D721Med (cell line): ENCODE measurements around the gene CHST11.
"Not testable (repeated sequence)": the region's sequence is repeated elsewhere in the genome, so short reads cannot be mapped to it uniquely, and the experiment has no call there.

Experiments
- DNase-seq: peaks from one replicate; pipeline ENCODE4 v3.0.0; 2011; ENCODE audit warnings: low spot score; ENCODE audit not compliant: insufficient read length
- FAIRE-seq: peaks from 2 replicates; lab custom pipeline; 2011; peaks lifted over from hg19 to GRCh38; lab: Jason Lieb, UNC
- TF ChIP-seq, protein P1 (sequence below): IDR thresholded peaks from 2 replicates; pipeline ENCODE4 v1.5.1; 2012; ENCODE audit warnings: mild to moderate bottlenecking, control low read depth; ENCODE audit not compliant: insufficient read depth; ENCODE audit errors: missing control alignments

The CHST11 gene

DNA sequence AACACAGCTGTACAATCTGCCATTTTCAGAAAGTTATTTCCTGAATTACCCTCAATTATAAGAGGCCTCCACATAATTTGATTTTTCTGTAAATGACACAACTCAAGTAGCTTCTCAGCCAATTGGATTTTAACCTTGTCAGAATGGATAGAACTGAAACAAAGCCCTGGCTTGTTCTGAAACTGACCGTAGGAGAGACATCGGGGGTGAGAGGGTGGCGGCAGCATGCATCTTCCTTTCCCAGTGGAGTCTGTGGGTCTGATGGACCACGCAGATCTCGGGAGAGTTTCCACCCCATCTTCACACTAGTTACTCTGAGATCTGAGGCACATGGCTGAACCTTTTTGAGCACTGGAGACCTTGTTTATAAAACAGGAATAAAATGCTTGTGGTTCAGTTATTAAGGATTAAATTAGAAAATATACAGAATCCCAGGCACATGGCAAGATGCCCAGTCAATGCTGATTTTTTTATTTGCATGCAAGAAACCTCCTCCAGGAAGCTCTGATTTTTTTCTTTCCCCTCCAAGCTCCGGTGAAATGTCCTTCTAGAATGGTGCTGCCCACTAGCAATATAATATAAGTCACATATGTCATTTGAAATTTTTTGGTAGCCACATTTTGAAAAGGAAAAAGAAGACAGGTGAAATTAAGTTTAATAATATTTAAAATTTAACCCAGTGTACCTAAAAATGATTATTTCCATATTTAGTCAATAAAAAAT lies 153.9 kb downstream of the CHST11 start:
- FAIRE-seq = no peak
- TF ChIP-seq, protein P1, sequence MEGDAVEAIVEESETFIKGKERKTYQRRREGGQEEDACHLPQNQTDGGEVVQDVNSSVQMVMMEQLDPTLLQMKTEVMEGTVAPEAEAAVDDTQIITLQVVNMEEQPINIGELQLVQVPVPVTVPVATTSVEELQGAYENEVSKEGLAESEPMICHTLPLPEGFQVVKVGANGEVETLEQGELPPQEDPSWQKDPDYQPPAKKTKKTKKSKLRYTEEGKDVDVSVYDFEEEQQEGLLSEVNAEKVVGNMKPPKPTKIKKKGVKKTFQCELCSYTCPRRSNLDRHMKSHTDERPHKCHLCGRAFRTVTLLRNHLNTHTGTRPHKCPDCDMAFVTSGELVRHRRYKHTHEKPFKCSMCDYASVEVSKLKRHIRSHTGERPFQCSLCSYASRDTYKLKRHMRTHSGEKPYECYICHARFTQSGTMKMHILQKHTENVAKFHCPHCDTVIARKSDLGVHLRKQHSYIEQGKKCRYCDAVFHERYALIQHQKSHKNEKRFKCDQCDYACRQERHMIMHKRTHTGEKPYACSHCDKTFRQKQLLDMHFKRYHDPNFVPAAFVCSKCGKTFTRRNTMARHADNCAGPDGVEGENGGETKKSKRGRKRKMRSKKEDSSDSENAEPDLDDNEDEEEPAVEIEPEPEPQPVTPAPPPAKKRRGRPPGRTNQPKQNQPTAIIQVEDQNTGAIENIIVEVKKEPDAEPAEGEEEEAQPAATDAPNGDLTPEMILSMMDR = no peak

DNA sequence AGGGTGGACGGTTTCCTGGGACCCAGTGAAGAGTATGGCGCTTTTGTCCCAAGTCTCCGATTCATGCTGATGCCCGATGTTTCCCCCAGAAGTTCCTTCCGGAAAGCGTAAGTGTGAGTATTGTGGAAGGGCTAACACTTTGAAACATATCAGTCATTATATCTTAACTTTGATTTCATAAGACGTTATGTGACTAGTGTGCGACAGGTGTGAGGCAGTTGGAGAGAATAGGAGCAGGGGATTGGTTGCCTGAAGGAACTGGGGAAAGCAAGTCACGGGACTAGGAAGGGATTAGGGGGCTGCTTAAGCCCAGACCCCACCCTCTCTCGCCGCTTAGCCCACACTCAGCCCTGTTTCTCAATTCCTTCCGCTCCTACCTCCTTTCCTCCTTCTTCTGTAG lies 154.9 kb downstream of the CHST11 start:
- TF ChIP-seq, protein P1 = no peak
- DNase-seq (no peak), FAIRE-seq (no peak)

More for the DNA sequence above, 153.9 kb downstream of the CHST11 start:
- DNase-seq = no peak

DNA sequence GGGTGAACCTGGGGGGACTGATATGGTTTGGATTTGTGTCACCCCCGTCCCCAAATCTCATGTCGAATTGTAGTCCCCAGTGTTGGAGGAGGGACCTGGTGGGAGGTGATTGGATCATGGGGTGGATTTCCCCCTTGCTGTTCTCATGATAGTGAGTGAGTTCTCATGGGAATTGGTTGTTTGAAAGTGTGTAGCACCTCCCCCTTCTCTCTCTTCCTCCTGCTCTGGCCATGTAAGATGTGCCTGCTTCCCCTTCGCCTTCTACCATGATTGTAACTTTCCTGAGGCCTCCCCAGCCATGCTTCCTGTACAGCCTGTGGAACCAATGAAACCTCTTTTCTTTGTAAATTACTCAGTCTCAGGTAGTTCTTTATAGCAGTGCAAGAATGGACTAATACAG lies 156.6 kb downstream of the CHST11 start:
- not testable (repeated sequence) for DNase-seq, FAIRE-seq

DNA sequence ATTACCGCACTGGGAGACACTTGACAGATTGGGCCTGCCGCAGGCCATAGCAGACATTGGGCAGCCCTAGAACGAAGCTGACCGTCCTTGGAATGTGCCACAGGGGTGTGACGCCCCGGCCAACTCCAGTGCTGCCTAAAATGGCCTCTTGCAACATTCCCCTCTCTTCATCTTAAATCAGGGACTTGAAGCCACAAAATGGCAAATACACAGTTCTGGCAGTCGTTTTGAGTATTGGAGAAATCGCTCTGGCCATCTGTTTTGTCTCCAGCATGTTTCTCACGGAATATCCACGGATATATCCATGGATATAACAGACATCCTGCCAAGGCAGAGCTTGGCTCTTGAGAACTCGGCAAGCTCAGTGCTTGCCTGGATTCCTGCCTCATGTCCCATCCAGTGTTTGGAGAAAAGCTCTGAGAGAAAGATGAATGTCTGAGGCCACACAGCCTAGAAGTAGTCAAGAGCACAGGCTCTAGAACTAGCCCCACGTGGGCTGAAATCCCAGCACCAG lies 158.4 kb downstream of the CHST11 start:
- TF ChIP-seq, protein P1 = no peak
- DNase-seq (no peak), FAIRE-seq (no peak)

DNA sequence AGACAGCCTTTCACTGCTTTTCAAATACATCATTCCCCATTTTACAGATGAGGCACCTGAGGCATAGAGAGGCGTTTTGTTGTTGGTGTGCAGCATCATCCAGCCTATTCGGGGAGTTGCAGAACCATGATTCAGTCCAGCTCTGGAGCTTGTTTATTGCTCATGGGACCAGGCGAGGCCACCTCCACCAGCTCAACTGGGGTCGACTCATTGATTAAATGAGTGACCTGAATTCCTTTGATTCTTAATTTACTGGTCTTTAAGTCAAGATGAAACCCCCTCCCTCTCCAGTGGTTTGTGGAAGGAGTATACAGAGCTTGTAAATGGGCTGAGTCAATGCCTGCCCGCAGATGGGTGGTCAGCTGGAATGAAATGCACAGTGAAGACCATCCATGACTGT lies 161.9 kb downstream of the CHST11 start:
- no peak for FAIRE-seq
- DNase-seq = no peak
- TF ChIP-seq, protein P1 = no peak

DNA sequence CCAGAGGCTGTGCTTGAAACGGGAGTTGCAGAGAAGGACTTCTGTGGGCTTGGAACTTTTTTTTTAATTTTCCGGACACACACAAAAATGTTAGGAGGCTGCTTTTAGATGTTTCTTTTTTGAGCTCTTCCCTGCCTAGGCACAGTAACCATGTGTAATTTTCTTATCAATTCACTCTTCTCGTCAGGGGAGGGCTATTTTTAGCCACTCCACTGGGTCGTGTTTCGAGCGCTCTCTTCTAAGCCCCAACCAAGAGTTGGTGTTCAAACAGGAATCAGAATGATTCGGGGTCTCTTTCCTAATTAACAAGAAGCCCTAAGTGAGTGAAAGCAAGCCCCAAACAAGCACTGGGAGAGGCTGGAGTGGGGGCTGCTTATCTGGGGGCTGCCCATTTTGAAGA lies 162.6 kb downstream of the CHST11 start:
- DNase-seq (no peak), FAIRE-seq (no peak)
- TF ChIP-seq, protein P1 = no peak

DNA sequence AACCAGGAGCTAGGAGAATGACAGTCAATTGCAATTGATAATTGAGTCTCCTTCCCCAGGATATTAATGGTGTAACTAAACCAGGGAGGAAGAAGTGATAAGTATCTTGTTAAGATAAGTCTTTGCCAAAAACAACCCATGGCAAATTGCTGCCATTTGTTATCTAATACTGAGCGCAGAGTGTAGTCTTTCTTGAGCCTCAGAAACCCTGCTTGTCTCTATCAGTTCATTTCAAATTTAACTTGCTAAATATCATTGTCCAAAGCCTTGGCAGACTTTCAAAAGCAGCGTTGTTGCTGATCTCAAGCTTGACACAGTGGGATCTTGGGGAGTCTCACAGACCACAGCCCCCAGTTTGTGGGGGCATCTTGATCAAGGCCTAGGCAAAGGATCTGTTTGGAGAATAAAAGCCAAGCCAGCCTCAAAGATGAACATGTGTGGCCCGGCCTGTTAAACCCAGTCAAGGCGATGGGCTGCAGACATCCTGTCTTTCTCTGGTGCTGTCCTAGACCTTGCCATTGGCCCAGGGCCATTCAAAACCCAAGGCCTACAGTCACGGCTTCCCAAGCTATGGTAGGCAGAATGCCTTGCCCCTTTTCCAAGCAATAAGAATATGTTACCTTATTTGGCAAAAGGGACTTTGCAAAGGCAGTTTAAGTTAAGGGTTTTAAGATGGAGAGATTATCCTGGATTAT lies 164.2 kb downstream of the CHST11 start:
- peak; percentile 42 for DNase-seq
- TF ChIP-seq, protein P1 = no peak
- FAIRE-seq = peak; percentile 93
